Measurements from ENCODE around the gene STAT3.

GRCh38 chr17:42312035-42312284 lies 76.3 kb downstream of the STAT3 start:
- TF ChIP-seq, protein P1, sequence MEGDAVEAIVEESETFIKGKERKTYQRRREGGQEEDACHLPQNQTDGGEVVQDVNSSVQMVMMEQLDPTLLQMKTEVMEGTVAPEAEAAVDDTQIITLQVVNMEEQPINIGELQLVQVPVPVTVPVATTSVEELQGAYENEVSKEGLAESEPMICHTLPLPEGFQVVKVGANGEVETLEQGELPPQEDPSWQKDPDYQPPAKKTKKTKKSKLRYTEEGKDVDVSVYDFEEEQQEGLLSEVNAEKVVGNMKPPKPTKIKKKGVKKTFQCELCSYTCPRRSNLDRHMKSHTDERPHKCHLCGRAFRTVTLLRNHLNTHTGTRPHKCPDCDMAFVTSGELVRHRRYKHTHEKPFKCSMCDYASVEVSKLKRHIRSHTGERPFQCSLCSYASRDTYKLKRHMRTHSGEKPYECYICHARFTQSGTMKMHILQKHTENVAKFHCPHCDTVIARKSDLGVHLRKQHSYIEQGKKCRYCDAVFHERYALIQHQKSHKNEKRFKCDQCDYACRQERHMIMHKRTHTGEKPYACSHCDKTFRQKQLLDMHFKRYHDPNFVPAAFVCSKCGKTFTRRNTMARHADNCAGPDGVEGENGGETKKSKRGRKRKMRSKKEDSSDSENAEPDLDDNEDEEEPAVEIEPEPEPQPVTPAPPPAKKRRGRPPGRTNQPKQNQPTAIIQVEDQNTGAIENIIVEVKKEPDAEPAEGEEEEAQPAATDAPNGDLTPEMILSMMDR (conservative IDR thresholded peaks at IDR 0.05; ENCODE audit: low read length), result no peak
- no peak for TF ChIP-seq EZH2phosphoT487 (IDR thresholded peaks at IDR 0.05; ENCODE audit: borderline replicate concordance, low read depth, low read length)
